ENCODE data around the gene TMC2.

DNA sequence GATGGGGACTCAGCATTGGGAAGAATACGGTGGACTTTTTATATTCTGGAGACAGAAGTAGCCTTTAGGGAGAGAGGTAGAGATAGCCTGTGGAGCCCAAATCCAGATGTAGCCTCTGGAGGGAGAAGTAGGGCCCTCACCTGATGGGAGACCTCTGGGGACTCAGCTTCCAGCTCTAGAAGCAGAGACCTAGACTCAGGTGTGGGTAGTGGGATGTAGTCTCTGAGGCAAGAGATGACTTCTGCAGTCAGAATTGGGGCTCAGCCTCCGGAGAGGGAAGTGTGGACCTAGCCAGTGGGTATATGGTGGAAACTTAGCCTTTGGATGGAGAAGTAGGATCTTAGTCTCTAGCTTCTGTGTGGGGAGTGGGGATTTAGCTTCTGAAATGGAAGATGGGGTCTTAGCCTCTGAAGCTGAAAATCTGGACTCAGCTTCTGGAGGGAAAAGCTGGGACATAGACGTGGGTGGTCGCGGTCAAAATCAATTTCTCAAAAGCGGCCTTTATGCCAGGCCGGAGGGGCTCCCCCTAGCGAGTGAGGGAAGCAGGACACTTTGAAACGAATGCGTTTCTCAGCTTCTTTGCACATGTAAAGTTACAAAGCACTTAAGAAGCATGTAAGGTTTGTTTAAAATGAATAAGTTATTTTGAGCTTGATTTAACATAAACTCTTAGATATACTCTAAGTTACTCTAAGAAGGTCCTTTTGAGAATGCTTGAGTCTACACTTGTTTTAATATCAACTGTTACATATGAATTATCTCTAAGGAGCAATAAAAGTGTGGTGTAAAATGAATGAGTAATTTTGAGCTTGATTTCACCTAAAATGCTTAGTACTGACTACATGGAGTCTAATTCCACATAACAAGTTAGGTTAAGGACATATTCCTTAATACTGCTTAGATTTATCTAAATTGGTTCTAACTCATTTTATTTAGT, 14.7 kb upstream of the TMC2 start:
- no peak for TF ChIP-seq TCF7L2 (IDR thresholded peaks at IDR 0.05; ENCODE audit: low read depth, low read length)
- TF ChIP-seq, protein P1, sequence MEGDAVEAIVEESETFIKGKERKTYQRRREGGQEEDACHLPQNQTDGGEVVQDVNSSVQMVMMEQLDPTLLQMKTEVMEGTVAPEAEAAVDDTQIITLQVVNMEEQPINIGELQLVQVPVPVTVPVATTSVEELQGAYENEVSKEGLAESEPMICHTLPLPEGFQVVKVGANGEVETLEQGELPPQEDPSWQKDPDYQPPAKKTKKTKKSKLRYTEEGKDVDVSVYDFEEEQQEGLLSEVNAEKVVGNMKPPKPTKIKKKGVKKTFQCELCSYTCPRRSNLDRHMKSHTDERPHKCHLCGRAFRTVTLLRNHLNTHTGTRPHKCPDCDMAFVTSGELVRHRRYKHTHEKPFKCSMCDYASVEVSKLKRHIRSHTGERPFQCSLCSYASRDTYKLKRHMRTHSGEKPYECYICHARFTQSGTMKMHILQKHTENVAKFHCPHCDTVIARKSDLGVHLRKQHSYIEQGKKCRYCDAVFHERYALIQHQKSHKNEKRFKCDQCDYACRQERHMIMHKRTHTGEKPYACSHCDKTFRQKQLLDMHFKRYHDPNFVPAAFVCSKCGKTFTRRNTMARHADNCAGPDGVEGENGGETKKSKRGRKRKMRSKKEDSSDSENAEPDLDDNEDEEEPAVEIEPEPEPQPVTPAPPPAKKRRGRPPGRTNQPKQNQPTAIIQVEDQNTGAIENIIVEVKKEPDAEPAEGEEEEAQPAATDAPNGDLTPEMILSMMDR (IDR thresholded peaks at IDR 0.05): peak; percentile 96
